Psoas muscle (tissue), 8 donors: ENCODE results near the gene ACACB. TPM values are rescaled to one million over a fixed set of nuclear protein-coding genes. Genes with fewer than 3 reads are reported as not detected.

Experiments used
- ATAC-seq, 4 donors: fragments of 200-7000 bp; cut with Tn5 transposase; one replicate each; pipeline ENCODE4 v1.9.1; 2020; ENCODE audit warnings: moderate library complexity in 3 of 4, mild to moderate bottlenecking in 2 of 4
- DNase-seq, 2 donors: peaks; one replicate each; pipeline ENCODE4 v3.0.0-alpha.2; 2020
- H3K27ac ChIP-seq: fragments of 200-600 bp; one replicate; pipeline ENCODE4 v1.8.0; 2022
- H3K27me3 ChIP-seq, 3 donors: fragments of 200-600 bp in 1 of 3; one replicate each; pipeline versions ENCODE4 v1.6.1 to v1.8.0; 2013 to 2022; ENCODE audit warnings: low read length in 2 of 3, mild to moderate bottlenecking in 2 of 3, moderate library complexity in 1 of 3; ENCODE audit not compliant: insufficient read depth in 3 of 3
- H3K36me3 ChIP-seq, 2 donors: fragments of 200-600 bp in 1 of 2; one replicate each; pipeline versions ENCODE4 v1.6.1 to v1.8.0; 2013 to 2022; ENCODE audit warnings: low read depth in 1 of 2, mild to moderate bottlenecking in 1 of 2, moderate library complexity in 1 of 2; ENCODE audit not compliant: insufficient read depth in 1 of 2
- H3K4me1 ChIP-seq: fragments of 200-600 bp; one replicate; pipeline ENCODE4 v1.8.0; 2022
- H3K4me3 ChIP-seq: fragments of 200-600 bp; one replicate; pipeline ENCODE4 v1.8.0; 2022; ENCODE audit warnings: mild to moderate bottlenecking
- H3K9me3 ChIP-seq: fragments of 200-600 bp; one replicate; pipeline ENCODE4 v1.8.0; 2022
- CTCF ChIP-seq: fragments of 200-600 bp; IDR thresholded peaks from one replicate; pipeline ENCODE4 v1.8.0; 2022; ENCODE audit warnings: antibody characterized with exemption
- WGBS, 3 donors: extraction: QIAGEN DNeasy Blood & Tissue Kit; methylation state at CpG; one replicate each; pipeline versions ENCODE4 v1.1.6 to v1.1.7; 2013; 5-methylcytosine and 5-hydroxymethylcytosine counted together
- intact Hi-C, 2 donors: fragments of 100-400 bp; cut with DNase I; formaldehyde crosslinking; loops; one replicate each; pipeline versions ENCODE4 v1.11.0 to v1.14.2; 2022
- polyA plus RNA-seq, 3 donors: library from polyadenylated mRNA; stranded (reverse); fragments of 200-250 nt; gene quantifications; one replicate each; pipeline ENCODE4 v1.2.3, GENCODE V29; 2013
- total RNA-seq, 4 donors: library from RNA; stranded (reverse); fragmentation: NEBNext Ultra II Directional in 2 of 4; extraction: Animal tissue kit (Norgen Biotek cat#: 25700) in 2 of 4; gene quantifications; one replicate each; pipeline versions ENCODE4 v1.2.1 to v1.2.4, GENCODE V29; 2021 to 2023
- donor health status: healthy with polysubstance abuse.
- donor health status: DM: no; HTN: no; CAD: no; lungs with moderate emphysema.
- donor health status: Bipolar disorder and iron deficiency.
- donor health status: healthy.
- donor health status: DM: yes; HTN: yes; CAD: no.
- donor health status: DM: no; HTN: no; CAD: no.
- donor health status: DM: no; HTN: no; CAD: no.
- donor health status: DM: yes; HTN: yes; CAD: no.

Gene ACACB
- total and polyA plus RNA-seq, 7 donors = 27.0 to 503 (median 246) TPM

GRCh38 chr12:109124878-109125648 is 8.7 kb downstream of the ACACB start:
- Histone ChIP-seq H3K9me3 (no peaks in the 10 kb centered on the region), H3K4me3 (peak overlapping the region; percentile 29), H3K27ac (peak overlapping the region; percentile 96), H3K27me3 (no peaks in the 10 kb centered on the region), H3K36me3 (peaks cover 0 to 19% of the 10 kb centered on the region in 2 donors), H3K4me1 (peaks cover 81% of the 10 kb centered on the region)
- intact Hi-C loops = no loop called here
- DNase-seq (no peak), ATAC-seq (peak; percentile 40 to 67 (median 62))
- TF ChIP-seq CTCF = no peak
- 47 to 58% (median 49%) methylated on average over 12 of the region's 12 CpGs for WGBS, 3 donors

- no peak for TF ChIP-seq CTCF
- H3K27ac ChIP-seq = peak overlapping the region; percentile 96
- intact Hi-C loops = no loop called here
- 81 to 91% (median 85%) methylated on average over 7 of the region's 7 CpGs for WGBS, 3 donors
- ATAC-seq (no peak), DNase-seq (no peak)
- peaks cover 0 to 19% of the 10 kb centered on the region in 2 donors for H3K36me3 ChIP-seq
- peaks cover 83% of the 10 kb centered on the region for H3K4me1 ChIP-seq
- no peaks in the 10 kb centered on the region for H3K9me3 ChIP-seq
- no peak overlapping the region for H3K4me3 ChIP-seq
- no peaks in the 10 kb centered on the region for H3K27me3 ChIP-seq
Measured at GRCh38 chr12:109125791-109126190, 9.4 kb downstream of the ACACB start.

- Histone ChIP-seq H3K4me1 (peaks cover 75% of the 10 kb centered on the region), H3K9me3 (no peaks in the 10 kb centered on the region), H3K4me3 (no peak overlapping the region), H3K36me3 (peaks cover 0 to 14% of the 10 kb centered on the region in 2 donors), H3K27me3 (no peaks in the 10 kb centered on the region), H3K27ac (peak overlapping the region; percentile 96)
- no peak for TF ChIP-seq CTCF
- 63 to 78% (median 68%) methylated on average over 3 of the region's 3 CpGs for WGBS, 3 donors
- DNase-seq (no peak), ATAC-seq (no peak)
- intact Hi-C loops = no loop called here
Measured at GRCh38 chr12:109126784-109127183, 10.4 kb downstream of the ACACB start.

GRCh38 chr12:109127533-109128242 is 11.3 kb downstream of the ACACB start:
- TF ChIP-seq CTCF = no peak
- intact Hi-C loops = no loop called here
- Histone ChIP-seq H3K4me3 (no peak overlapping the region), H3K9me3 (no peaks in the 10 kb centered on the region), H3K27ac (peak overlapping the region; percentile 96), H3K4me1 (peaks cover 75% of the 10 kb centered on the region), H3K27me3 (no peaks in the 10 kb centered on the region), H3K36me3 (peaks cover 0 to 14% of the 10 kb centered on the region in 2 donors)
- ATAC-seq (peak in 3 of 4 donors; percentile 33 to 61 (median 42)), DNase-seq (peak; percentile 43 to 83)
- WGBS, 3 donors = 68 to 87% (median 71%) methylated on average over 13 of the region's 13 CpGs
